Breast epithelium (tissue), 4 donors: ENCODE results near the gene CDC42EP4. TPM values are rescaled to one million over a fixed set of nuclear protein-coding genes. Genes with fewer than 3 reads are reported as not detected.

Experiments used
- DNase-seq, 2 donors: peaks; one replicate each; pipeline ENCODE4 v3.0.0-alpha.2; 2019; ENCODE audit warnings: low spot score in 2 of 2
- H3K27ac ChIP-seq, 2 donors: fragments of 200-600 bp; sonication (generic) in 1 of 2; one replicate each; pipeline ENCODE4 v1.5.1; 2016 to 2019; ENCODE audit warnings: mild to moderate bottlenecking in 1 of 2
- H3K27me3 ChIP-seq, 2 donors: fragments of 200-600 bp; sonication (generic) in 1 of 2; one replicate each; pipeline versions ENCODE4 v1.5.1 to v1.6.0; 2017 to 2019; ENCODE audit warnings: control low read depth in 1 of 2, mild to moderate bottlenecking in 1 of 2
- H3K36me3 ChIP-seq: fragments of 200-600 bp; one replicate; pipeline ENCODE4 v1.5.1; 2019
- H3K4me1 ChIP-seq, 2 donors: fragments of 200-600 bp; sonication (generic); one replicate each; pipeline ENCODE4 v1.5.1; 2016 to 2019; ENCODE audit warnings: control low read depth in 1 of 2
- H3K4me3 ChIP-seq, 3 donors: fragments of 200-600 bp; sonication (generic); 1 replicate in 2 of 3; 2 replicates in 1 of 3; pipeline ENCODE4 v1.5.1; 2016 to 2019; ENCODE audit warnings: mild to moderate bottlenecking in 3 of 3, moderate library complexity in 2 of 3
- H3K9me3 ChIP-seq, 2 donors: fragments of 200-600 bp; sonication (generic) in 1 of 2; one replicate each; pipeline ENCODE4 v1.5.1; 2016 to 2019; ENCODE audit warnings: control low read depth in 1 of 2
- CTCF ChIP-seq, 3 donors: fragments of 450-650 bp; IDR thresholded peaks; one replicate each; pipeline ENCODE4 v1.5.1; 2016 to 2017; ENCODE audit warnings: antibody characterized with exemption in 3 of 3, mild to moderate bottlenecking in 3 of 3, moderate library complexity in 3 of 3
- POLR2A ChIP-seq: fragments of 450-650 bp; IDR thresholded peaks from one replicate; pipeline ENCODE4 v1.6.1; 2016; ENCODE audit warnings: antibody characterized with exemption, mild to moderate bottlenecking, moderate library complexity
- POLR2AphosphoS5 ChIP-seq, 3 donors: sonication (generic); formaldehyde crosslinking; IDR thresholded peaks; one replicate each; pipeline ENCODE4 v1.6.1; 2017; ENCODE audit warnings: antibody characterized with exemption in 3 of 3
- intact Hi-C: fragments of 100-400 bp; cut with DNase I; formaldehyde crosslinking; loops from one replicate; pipeline ENCODE4 v1.15.1; 2023; ENCODE audit warnings: low total_unique reads
- total RNA-seq, 3 donors: library from RNA; depleted of rRNA; stranded (reverse); fragments of >200 nt; gene quantifications; one replicate each; pipeline ENCODE4 v1.1.0, GENCODE V29; 2016

The CDC42EP4 gene
- total RNA-seq, 3 donors from 2014 or later: 71.0 to 141 (median 112) TPM

- Histone ChIP-seq H3K27me3 (no peaks in the 10 kb centered on the region), H3K4me3 (no peak overlapping the region), H3K4me1 (peaks cover 0 to 8% of the 10 kb centered on the region in 2 donors), H3K27ac (no peak overlapping the region), H3K36me3 (no peaks in the 10 kb centered on the region), H3K9me3 (no peaks in the 10 kb centered on the region)
- no peak for DNase-seq
- intact Hi-C loops: no loop called here
- TF ChIP-seq POLR2A (no peak), CTCF (IDR thresholded peaks at IDR 0.05) (no peak), POLR2AphosphoS5 (IDR thresholded peaks at IDR 0.05) (no peak)
Measured at GRCh38 chr17:73351764-73352163, 40.0 kb upstream of the CDC42EP4 start.

- peak overlapping the region; percentile 93 to 95 for H3K27ac ChIP-seq
- H3K27me3 ChIP-seq: no peaks in the 10 kb centered on the region
- no peaks in the 10 kb centered on the region for H3K36me3 ChIP-seq
- intact Hi-C loops: no loop called here
- TF ChIP-seq POLR2AphosphoS5 (IDR thresholded peaks at IDR 0.05): no peak
- TF ChIP-seq POLR2A: no peak
- no peak for TF ChIP-seq CTCF (IDR thresholded peaks at IDR 0.05)
- no peaks in the 10 kb centered on the region for H3K9me3 ChIP-seq
- peaks cover 0 to 8% of the 10 kb centered on the region in 2 donors for H3K4me1 ChIP-seq
- DNase-seq: no peak
- no peak overlapping the region for H3K4me3 ChIP-seq
Measured at GRCh38 chr17:73350864-73351263, 39.1 kb upstream of the CDC42EP4 start.

GRCh38 chr17:73349647-73350046, 37.8 kb upstream of the CDC42EP4 start:
- H3K36me3 ChIP-seq: no peaks in the 10 kb centered on the region

GRCh38 chr17:73349138-73349537, 37.3 kb upstream of the CDC42EP4 start:
- Histone ChIP-seq H3K27me3 (no peaks in the 10 kb centered on the region), H3K4me1 (peaks cover 0 to 8% of the 10 kb centered on the region in 2 donors), H3K4me3 (no peak overlapping the region), H3K9me3 (no peaks in the 10 kb centered on the region), H3K36me3 (no peaks in the 10 kb centered on the region), H3K27ac (peak overlapping the region; percentile 93 to 95)
- intact Hi-C loops: no loop called here
- DNase-seq: peak in 1 of 2 donors; percentile 74
- TF ChIP-seq CTCF (IDR thresholded peaks at IDR 0.05): no peak
- peak; percentile 8 for TF ChIP-seq POLR2A

More at GRCh38 chr17:73349647-73350046, 37.8 kb upstream of the CDC42EP4 start:
- peaks cover 0 to 8% of the 10 kb centered on the region in 2 donors for H3K4me1 ChIP-seq
- H3K27me3 ChIP-seq: no peaks in the 10 kb centered on the region
- no peak overlapping the region for H3K4me3 ChIP-seq
- TF ChIP-seq POLR2AphosphoS5 (IDR thresholded peaks at IDR 0.05) (no peak), POLR2A (no peak), CTCF (IDR thresholded peaks at IDR 0.05) (no peak)
- peak overlapping the region; percentile 93 to 95 for H3K27ac ChIP-seq
- DNase-seq: no peak
- H3K9me3 ChIP-seq: no peaks in the 10 kb centered on the region
- intact Hi-C loops: no loop called here

- H3K4me1 ChIP-seq: peaks cover 0 to 8% of the 10 kb centered on the region in 2 donors
- H3K27ac ChIP-seq: peak overlapping the region; percentile 93 to 95
- no peak for DNase-seq
- intact Hi-C loops: no loop called here
- TF ChIP-seq POLR2A (no peak), POLR2AphosphoS5 (IDR thresholded peaks at IDR 0.05) (no peak), CTCF (IDR thresholded peaks at IDR 0.05) (no peak)
- H3K36me3 ChIP-seq: no peaks in the 10 kb centered on the region
- no peak overlapping the region for H3K4me3 ChIP-seq
- H3K9me3 ChIP-seq: no peaks in the 10 kb centered on the region
- H3K27me3 ChIP-seq: no peaks in the 10 kb centered on the region
Measured at GRCh38 chr17:73348829-73349095, 37.0 kb upstream of the CDC42EP4 start.
